A549 (cell line): ENCODE measurements around the gene SUSD1. TPM values are rescaled to one million over a fixed set of nuclear protein-coding genes. Genes with fewer than 3 reads are reported as not detected.

Source experiments
- ATAC-seq, 2 experiments: fragments of 200-7000 bp in 1 of 2; fragments of >200 bp in 1 of 2; cut with Nextera tagmentation in 1 of 2; cut with Tn5 transposase in 1 of 2; 3 replicates each; pipeline versions ENCODE4 v1.8.0 to v1.9.1; 2018 to 2020; ENCODE audit warnings: mild to moderate bottlenecking in 1 of 2, moderate library complexity in 1 of 2
- CTCF ChIA-PET: fragments of 300-600 bp; sonication (Branson Sonifier 250); formaldehyde crosslinking; extraction: SDS; loops from one replicate; lab custom pipeline; 2021; ENCODE audit warnings: antibody characterized with exemption, inconsistent platforms; lab: Yijun Ruan, JAX
- POLR2A ChIA-PET: fragments of 350-600 bp; formaldehyde crosslinking; extraction: SDS; loops from one replicate; lab custom pipeline; 2021; ENCODE audit warnings: antibody characterized with exemption, inconsistent platforms; lab: Yijun Ruan, JAX
- DNase-seq, 2 experiments: peaks; one replicate each; pipeline versions ENCODE4 v3.0.0 to v3.0.0-alpha.2; 2011 to 2016; ENCODE audit warnings: low read depth in 1 of 2, low spot score in 1 of 2
- FAIRE-seq: peaks from 2 replicates; lab custom pipeline; 2011; peaks lifted over from hg19 to GRCh38; lab: Jason Lieb, UNC
- H3K27ac ChIP-seq, 2 experiments: fragments of >200 bp; sonication (Bioruptor Twin); formaldehyde crosslinking; 3 replicates each; pipeline ENCODE4 v1.5.1; 2016 to 2017
- H3K4me1 ChIP-seq: fragments of >200 bp; sonication (Bioruptor Twin); formaldehyde crosslinking; 3 replicates; pipeline ENCODE4 v1.6.1; 2016
- H3K4me2 ChIP-seq: fragments of >200 bp; sonication (Bioruptor Twin); formaldehyde crosslinking; 3 replicates; pipeline ENCODE4 v1.6.1; 2016
- H3K4me3 ChIP-seq: fragments of >200 bp; sonication (Bioruptor Twin); formaldehyde crosslinking; 3 replicates; pipeline ENCODE4 v1.5.1; 2016
- H3K9me3 ChIP-seq: fragments of >200 bp; sonication (Bioruptor Twin); formaldehyde crosslinking; 3 replicates; pipeline ENCODE4 v1.6.1; 2016
- BCL3 ChIP-seq: fragments of >200 bp; sonication (Bioruptor Twin); formaldehyde crosslinking; IDR thresholded peaks from 3 replicates; pipeline ENCODE4 v1.6.1; 2016
- BHLHE40 ChIP-seq: IDR thresholded peaks from 2 replicates; pipeline ENCODE4 v1.6.1; 2012; ENCODE audit warnings: low read depth, low read length, inconsistent platforms
- CBX8 ChIP-seq: fragments of 200-600 bp; sonication (generic); IDR thresholded peaks from 2 replicates; pipeline ENCODE4 v1.6.1; 2016
- CEBPB ChIP-seq, 2 experiments: fragments of >200 bp in 1 of 2; sonication (Bioruptor Twin) in 1 of 2; formaldehyde crosslinking in 1 of 2; IDR thresholded peaks; 2 replicates each; pipeline ENCODE4 v1.6.1; 2012 to 2016
- E2F6 ChIP-seq: IDR thresholded peaks from 2 replicates; pipeline ENCODE4 v1.6.1; 2012; ENCODE audit warnings: low read depth, borderline replicate concordance
- FOSB ChIP-seq: fragments of 250-450 bp; sonication (Bioruptor Pico); IDR thresholded peaks from 2 replicates; pipeline ENCODE4 v1.5.0; 2020; ENCODE audit warnings: mild to moderate bottlenecking, moderate library complexity
- FOXS1 ChIP-seq: fragments of 250-450 bp; sonication (Bioruptor Pico); IDR thresholded peaks from 2 replicates; pipeline ENCODE4 v1.5.0; 2020; ENCODE audit warnings: mild to moderate bottlenecking, moderate library complexity
- GATA3 ChIP-seq: IDR thresholded peaks from 2 replicates; pipeline ENCODE4 v1.6.1; 2012; ENCODE audit warnings: borderline replicate concordance
- HMGXB4 ChIP-seq: fragments of 250-450 bp; sonication (Bioruptor Pico); IDR thresholded peaks from 2 replicates; pipeline ENCODE4 v1.5.0; 2021; ENCODE audit warnings: mild to moderate bottlenecking, moderate library complexity, borderline replicate concordance
- KDM5A ChIP-seq: fragments of 200-600 bp; sonication (generic); IDR thresholded peaks from 2 replicates; pipeline ENCODE4 v1.6.1; 2016; ENCODE audit warnings: antibody characterized with exemption, mild to moderate bottlenecking
- MYC ChIP-seq: IDR thresholded peaks from 2 replicates; pipeline ENCODE4 v1.6.1; 2012; ENCODE audit warnings: mild to moderate bottlenecking, inconsistent platforms, low read length, improper control_type of control experiment, borderline replicate concordance
- PBX3 ChIP-seq: IDR thresholded peaks from 2 replicates; pipeline ENCODE4 v1.6.1; 2012
- POLR2A ChIP-seq: IDR thresholded peaks from 2 replicates; pipeline ENCODE4 v1.6.1; 2012; ENCODE audit warnings: mild to moderate bottlenecking, low read length
- POLR2AphosphoS2 ChIP-seq: conservative IDR thresholded peaks from 2 replicates; pipeline ENCODE4 v1.6.1; 2012; ENCODE audit warnings: low read length, improper control_type of control experiment, inconsistent platforms
- RAD21 ChIP-seq, 2 experiments: fragments of >200 bp in 1 of 2; sonication (Bioruptor Twin) in 1 of 2; formaldehyde crosslinking in 1 of 2; IDR thresholded peaks in 1 of 2; conservative IDR thresholded peaks in 1 of 2; 2 replicates in 1 of 2; 3 replicates in 1 of 2; pipeline ENCODE4 v1.6.1; 2012 to 2018; ENCODE audit warnings: inconsistent platforms in 1 of 2
- RARB ChIP-seq: fragments of 250-450 bp; sonication (Bioruptor Pico); IDR thresholded peaks from 2 replicates; pipeline ENCODE4 v1.8.0; 2021; ENCODE audit warnings: mild to moderate bottlenecking, moderate library complexity
- SREBF2 ChIP-seq: fragments of 450-650 bp; IDR thresholded peaks from 2 replicates; pipeline ENCODE4 v1.6.1; 2014; ENCODE audit warnings: mild to moderate bottlenecking, moderate library complexity
- USF2 ChIP-seq: fragments of 450-650 bp; IDR thresholded peaks from 2 replicates; pipeline ENCODE4 v1.6.1; 2014; ENCODE audit warnings: antibody characterized with exemption
- ZNF302 ChIP-seq: fragments of 250-450 bp; sonication (Bioruptor Pico); IDR thresholded peaks from 2 replicates; pipeline ENCODE4 v1.9.0; 2021; ENCODE audit warnings: inconsistent platforms, mild to moderate bottlenecking, moderate library complexity
- WGBS: methylation state at CpG from one replicate; pipeline ENCODE4 v1.1.6; 2017; ENCODE audit errors: missing lambda C conversion rate; 5-methylcytosine and 5-hydroxymethylcytosine counted together
- polyA plus RNA-seq, 4 experiments: library from polyadenylated mRNA; depleted of rRNA in 3 of 4; stranded (reverse); fragments of >200 nt; fragmentation: RNase III in 1 of 4; extraction: RNeasy Plus Mini Kit Qiagen cat#74134 plus additional on column Dnase treatment in 1 of 4; gene quantifications; 2 replicates in 3 of 4; 3 replicates in 1 of 4; pipeline ENCODE4 v1.2.3, GENCODE V29; 2011 to 2017
- TF ChIP-seq, protein P1 (sequence below): fragments of >200 bp; sonication (Bioruptor Twin); formaldehyde crosslinking; IDR thresholded peaks from 3 replicates; pipeline ENCODE4 v1.5.1; 2016
- TF ChIP-seq, protein P2 (sequence below): fragments of 150-350 bp; IDR thresholded peaks from 2 replicates; pipeline ENCODE4 v1.6.1; 2014; ENCODE audit warnings: low read depth, mild to moderate bottlenecking, low read length

The SUSD1 gene
- polyA plus RNA-seq, 2 of the 4 experiments (the other 2 are of a cell fraction) = 15.7 to 18.6 TPM

- Histone ChIP-seq H3K4me3 (no peak overlapping the region), H3K4me2 (no peak overlapping the region), H3K4me1 (peaks cover 4% of the 10 kb centered on the region), H3K27ac (no peak overlapping the region), H3K9me3 (no peaks in the 10 kb centered on the region)
- POLR2A ChIA-PET = no interaction called here
- FAIRE-seq (no peak), ATAC-seq (no peak), DNase-seq (no peak)
- 89% methylated on average over 2 of the region's 2 CpGs for WGBS
- CTCF ChIA-PET = interaction anchor here (0.9 to 2.1 kb wide), 9 partner anchors 12 to 334 kb away, joined by 3 to 6 read pairs (median 3); no protein-coding TSS in a partner anchor
- TF ChIP-seq, protein P1, sequence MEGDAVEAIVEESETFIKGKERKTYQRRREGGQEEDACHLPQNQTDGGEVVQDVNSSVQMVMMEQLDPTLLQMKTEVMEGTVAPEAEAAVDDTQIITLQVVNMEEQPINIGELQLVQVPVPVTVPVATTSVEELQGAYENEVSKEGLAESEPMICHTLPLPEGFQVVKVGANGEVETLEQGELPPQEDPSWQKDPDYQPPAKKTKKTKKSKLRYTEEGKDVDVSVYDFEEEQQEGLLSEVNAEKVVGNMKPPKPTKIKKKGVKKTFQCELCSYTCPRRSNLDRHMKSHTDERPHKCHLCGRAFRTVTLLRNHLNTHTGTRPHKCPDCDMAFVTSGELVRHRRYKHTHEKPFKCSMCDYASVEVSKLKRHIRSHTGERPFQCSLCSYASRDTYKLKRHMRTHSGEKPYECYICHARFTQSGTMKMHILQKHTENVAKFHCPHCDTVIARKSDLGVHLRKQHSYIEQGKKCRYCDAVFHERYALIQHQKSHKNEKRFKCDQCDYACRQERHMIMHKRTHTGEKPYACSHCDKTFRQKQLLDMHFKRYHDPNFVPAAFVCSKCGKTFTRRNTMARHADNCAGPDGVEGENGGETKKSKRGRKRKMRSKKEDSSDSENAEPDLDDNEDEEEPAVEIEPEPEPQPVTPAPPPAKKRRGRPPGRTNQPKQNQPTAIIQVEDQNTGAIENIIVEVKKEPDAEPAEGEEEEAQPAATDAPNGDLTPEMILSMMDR = no peak
- TF ChIP-seq, protein P2, sequence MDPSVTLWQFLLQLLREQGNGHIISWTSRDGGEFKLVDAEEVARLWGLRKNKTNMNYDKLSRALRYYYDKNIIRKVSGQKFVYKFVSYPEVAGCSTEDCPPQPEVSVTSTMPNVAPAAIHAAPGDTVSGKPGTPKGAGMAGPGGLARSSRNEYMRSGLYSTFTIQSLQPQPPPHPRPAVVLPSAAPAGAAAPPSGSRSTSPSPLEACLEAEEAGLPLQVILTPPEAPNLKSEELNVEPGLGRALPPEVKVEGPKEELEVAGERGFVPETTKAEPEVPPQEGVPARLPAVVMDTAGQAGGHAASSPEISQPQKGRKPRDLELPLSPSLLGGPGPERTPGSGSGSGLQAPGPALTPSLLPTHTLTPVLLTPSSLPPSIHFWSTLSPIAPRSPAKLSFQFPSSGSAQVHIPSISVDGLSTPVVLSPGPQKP = no peak
- TF ChIP-seq CBX8 (no peak), BHLHE40 (no peak), BCL3 (no peak)
These were observed 80.9 kb downstream of the SUSD1 start for GRCh38 chr9:112094241-112094640.

DNA sequence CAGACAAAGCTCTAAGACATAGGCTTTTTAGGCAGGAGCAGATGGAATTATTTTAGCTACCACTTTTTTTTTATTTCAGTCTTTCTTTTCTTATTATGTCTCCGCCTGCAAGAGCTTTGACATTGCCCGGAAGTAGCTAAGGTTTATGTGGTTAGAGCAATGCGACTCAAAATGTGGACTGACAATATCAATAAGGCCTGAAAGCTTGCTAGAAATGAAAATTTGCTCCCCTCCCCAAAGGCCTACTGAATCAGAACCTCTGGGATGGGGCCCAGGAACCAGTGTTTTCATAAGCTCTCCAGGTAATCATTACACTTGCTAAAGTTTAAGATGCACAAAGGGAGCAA, 81.3 kb downstream of the SUSD1 start:
- ChIA-PET CTCF (interaction anchor here (0.7 to 2.1 kb wide), 9 partner anchors 11 to 334 kb away, joined by 3 to 6 read pairs (median 3); no protein-coding TSS in a partner anchor), POLR2A (interaction anchor here (0.6 kb wide), 1 partner anchor 85 kb away, joined by 3 read pairs; no protein-coding TSS in a partner anchor)
- ATAC-seq = no peak
- TF ChIP-seq PBX3 (no peak), RARB (no peak), RAD21 (conservative IDR thresholded peaks at IDR 0.05 in 1 of 2, IDR thresholded peaks at IDR 0.05 in 1 of 2) (no peak), CEBPB (IDR thresholded peaks at IDR 0.05) (no peak), SREBF2 (no peak), POLR2AphosphoS2 (no peak), FOSB (no peak), ZNF302 (no peak), FOXS1 (CRISPR knock-in tag) (no peak), HMGXB4 (CRISPR knock-in tag) (no peak), CBX8 (no peak), KDM5A (no peak), USF2 (no peak), POLR2A (no peak), BHLHE40 (no peak), MYC (no peak), GATA3 (no peak), E2F6 (no peak)
- Histone ChIP-seq H3K9me3 (0 out of 3 replicates have a peak, but pooled peaks cover under 1% of the 10 kb centered on the region), H3K4me3 (no peak overlapping the region), H3K4me2 (no peak overlapping the region), H3K4me1 (peaks cover 4% of the 10 kb centered on the region), H3K27ac (no peak overlapping the region)
- FAIRE-seq = no peak
- DNase-seq = no peak
- WGBS = 90% methylated on average over 3 of the region's 3 CpGs
